ENCODE results near the gene CELF2.

Gene CELF2

DNA sequence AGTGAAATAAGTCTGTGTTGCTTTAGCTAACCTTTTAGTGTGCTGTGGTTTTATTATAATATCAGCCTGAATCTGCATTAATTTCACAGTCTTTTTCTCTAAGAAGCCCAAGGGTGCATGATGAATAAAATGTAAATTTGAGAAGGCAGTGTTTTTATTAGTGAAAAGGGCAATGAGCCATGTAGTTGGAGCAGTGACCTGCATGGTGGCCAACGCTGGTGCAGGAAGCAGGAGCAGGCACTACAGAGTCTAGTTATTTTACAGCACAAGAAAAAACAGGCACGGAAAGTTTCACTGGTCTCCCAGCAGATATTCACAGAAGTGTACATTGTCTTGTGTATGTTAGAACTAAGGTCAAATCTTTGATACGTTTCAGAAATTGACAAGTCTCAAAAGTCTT, 247.8 kb downstream of the CELF2 start:
- no peaks in the 10 kb centered on the region for H3K79me2 ChIP-seq (ENCODE audit: control insufficient read depth, insufficient read depth, low read length, poor library complexity)
- no peak overlapping the region for H3K18ac ChIP-seq (ENCODE audit: low read length)
- H3K27me3 ChIP-seq (ENCODE audit: insufficient read depth, low read length) = no peaks in the 10 kb centered on the region
- H2AFZ ChIP-seq (ENCODE audit: insufficient read depth, low read length, poor library complexity) = no peak overlapping the region
- no peak overlapping the region for H2AK5ac ChIP-seq (ENCODE audit: low read length)
- H3K4ac ChIP-seq (ENCODE audit: low read depth, low read length) = no peak overlapping the region
- no peak overlapping the region for H4K12ac ChIP-seq (ENCODE audit: low read depth, low read length)
- H3K9ac ChIP-seq (ENCODE audit: low read length) = no peak overlapping the region
- no peak overlapping the region for H3K27ac ChIP-seq (ENCODE audit: low read depth, low read length)
- no peaks in the 10 kb centered on the region for H3K79me1 ChIP-seq (ENCODE audit: low read length)
- H3K14ac ChIP-seq (ENCODE audit: low read length) = no peak overlapping the region
- WGBS (ENCODE audit: extremely low coverage, insufficient coverage, insufficient read length) = no CpG with 5 or more reads among the region's 3 CpGs
- no peaks in the 10 kb centered on the region for H3K9me3 ChIP-seq (ENCODE audit: insufficient read depth, low read depth, low read length)
- H3K4me1 ChIP-seq (ENCODE audit: control insufficient read depth in 1 of 2, insufficient read depth in 2 of 2, low read length in 2 of 2) = peaks cover 1 to 2% of the 10 kb centered on the region in 2 experiments
- no peak overlapping the region for H2BK5ac ChIP-seq (ENCODE audit: low read depth, low read length, poor library complexity)
- DNase-seq = no peak
- H2BK12ac ChIP-seq (ENCODE audit: low read length) = no peak overlapping the region
- H3K4me3 ChIP-seq (ENCODE audit: low read depth, low read length) = no peak overlapping the region
- no peak overlapping the region for H4K91ac ChIP-seq (ENCODE audit: low read depth, low read length)
- no peak overlapping the region for H3K23ac ChIP-seq (ENCODE audit: low read length)
- H2BK120ac ChIP-seq (ENCODE audit: insufficient read depth, low read length, poor library complexity) = no peak overlapping the region
- H3K36me3 ChIP-seq (ENCODE audit: control insufficient read depth in 1 of 2, insufficient read depth in 2 of 2, low read length in 2 of 2) = peaks cover 0 to 2% of the 10 kb centered on the region in 2 experiments
- no peak overlapping the region for H4K8ac ChIP-seq (ENCODE audit: low read depth, low read length)
- no peak overlapping the region for H3K4me2 ChIP-seq (ENCODE audit: low read length)

GRCh38 chr10:11266426-11266825, 248.8 kb downstream of the CELF2 start:
- DNase-seq = no peak
- Histone ChIP-seq H3K4ac (ENCODE audit: low read depth, low read length) (no peak overlapping the region), H3K18ac (ENCODE audit: low read length) (no peak overlapping the region), H4K8ac (ENCODE audit: low read depth, low read length) (no peak overlapping the region), H3K36me3 (ENCODE audit: control insufficient read depth in 1 of 2, insufficient read depth in 2 of 2, low read length in 2 of 2) (peaks cover 0 to 2% of the 10 kb centered on the region in 2 experiments), H3K4me1 (ENCODE audit: control insufficient read depth in 1 of 2, insufficient read depth in 2 of 2, low read length in 2 of 2) (peaks cover 2% of the 10 kb centered on the region in 2 experiments), H3K9me3 (ENCODE audit: insufficient read depth, low read depth, low read length) (no peaks in the 10 kb centered on the region), H4K91ac (ENCODE audit: low read depth, low read length) (no peak overlapping the region), H3K23ac (ENCODE audit: low read length) (no peak overlapping the region), H3K79me2 (ENCODE audit: control insufficient read depth, insufficient read depth, low read length, poor library complexity) (no peaks in the 10 kb centered on the region), H3K27me3 (ENCODE audit: insufficient read depth, low read length) (no peaks in the 10 kb centered on the region), H2BK12ac (ENCODE audit: low read length) (no peak overlapping the region), H3K79me1 (ENCODE audit: low read length) (no peaks in the 10 kb centered on the region), H2BK5ac (ENCODE audit: low read depth, low read length, poor library complexity) (no peak overlapping the region), H3K9ac (ENCODE audit: low read length) (no peak overlapping the region), H2AFZ (ENCODE audit: insufficient read depth, low read length, poor library complexity) (no peak overlapping the region), H3K27ac (ENCODE audit: low read depth, low read length) (no peak overlapping the region), H3K14ac (ENCODE audit: low read length) (no peak overlapping the region), H3K4me2 (ENCODE audit: low read length) (no peak overlapping the region), H2BK120ac (ENCODE audit: insufficient read depth, low read length, poor library complexity) (no peak overlapping the region), H3K4me3 (ENCODE audit: low read depth, low read length) (no peak overlapping the region), H2AK5ac (ENCODE audit: low read length) (no peak overlapping the region), H4K12ac (ENCODE audit: low read depth, low read length) (no peak overlapping the region)
- WGBS (ENCODE audit: extremely low coverage, insufficient coverage, insufficient read length) = no CpG with 5 or more reads among the region's 4 CpGs

- Histone ChIP-seq H3K9ac (ENCODE audit: low read length) (no peak overlapping the region), H3K4me1 (ENCODE audit: control insufficient read depth in 1 of 2, insufficient read depth in 2 of 2, low read length in 2 of 2) (peaks cover 2% of the 10 kb centered on the region in 2 experiments), H3K4me3 (ENCODE audit: low read depth, low read length) (no peak overlapping the region), H3K27me3 (ENCODE audit: insufficient read depth, low read length) (no peaks in the 10 kb centered on the region), H3K23ac (ENCODE audit: low read length) (no peak overlapping the region), H4K91ac (ENCODE audit: low read depth, low read length) (no peak overlapping the region), H3K4me2 (ENCODE audit: low read length) (peak overlapping the region; percentile 20), H2BK120ac (ENCODE audit: insufficient read depth, low read length, poor library complexity) (no peak overlapping the region), H4K8ac (ENCODE audit: low read depth, low read length) (no peak overlapping the region), H2BK5ac (ENCODE audit: low read depth, low read length, poor library complexity) (no peak overlapping the region), H3K27ac (ENCODE audit: low read depth, low read length) (no peak overlapping the region), H3K9me3 (ENCODE audit: insufficient read depth, low read depth, low read length) (no peaks in the 10 kb centered on the region), H3K79me1 (ENCODE audit: low read length) (no peaks in the 10 kb centered on the region), H3K79me2 (ENCODE audit: control insufficient read depth, insufficient read depth, low read length, poor library complexity) (no peaks in the 10 kb centered on the region), H4K12ac (ENCODE audit: low read depth, low read length) (no peak overlapping the region), H2AK5ac (ENCODE audit: low read length) (no peak overlapping the region), H3K14ac (ENCODE audit: low read length) (no peak overlapping the region), H3K36me3 (ENCODE audit: control insufficient read depth in 1 of 2, insufficient read depth in 2 of 2, low read length in 2 of 2) (no peaks in the 10 kb centered on the region), H2BK12ac (ENCODE audit: low read length) (no peak overlapping the region), H3K18ac (ENCODE audit: low read length) (no peak overlapping the region), H2AFZ (ENCODE audit: insufficient read depth, low read length, poor library complexity) (peak overlapping the region; percentile 20), H3K4ac (ENCODE audit: low read depth, low read length) (no peak overlapping the region)
- DNase-seq = peak; percentile 34 to 73
- WGBS (ENCODE audit: extremely low coverage, insufficient coverage, insufficient read length) = no CpG with 5 or more reads among the region's 18 CpGs
Observed at GRCh38 chr10:11270135-11270857, 252.6 kb downstream of the CELF2 start.

GRCh38 chr10:11270858-11271179, 253.1 kb downstream of the CELF2 start:
- H3K4me1 ChIP-seq (ENCODE audit: control insufficient read depth in 1 of 2, insufficient read depth in 2 of 2, low read length in 2 of 2) = peaks cover 2% of the 10 kb centered on the region in 2 experiments
- H3K79me2 ChIP-seq (ENCODE audit: control insufficient read depth, insufficient read depth, low read length, poor library complexity) = no peaks in the 10 kb centered on the region
- no peak overlapping the region for H2BK120ac ChIP-seq (ENCODE audit: insufficient read depth, low read length, poor library complexity)
- H3K79me1 ChIP-seq (ENCODE audit: low read length) = no peaks in the 10 kb centered on the region
- no peak overlapping the region for H3K27ac ChIP-seq (ENCODE audit: low read depth, low read length)
- H4K12ac ChIP-seq (ENCODE audit: low read depth, low read length) = no peak overlapping the region
- H3K4ac ChIP-seq (ENCODE audit: low read depth, low read length) = no peak overlapping the region
- H3K4me2 ChIP-seq (ENCODE audit: low read length) = no peak overlapping the region
- H3K14ac ChIP-seq (ENCODE audit: low read length) = no peak overlapping the region
- WGBS (ENCODE audit: extremely low coverage, insufficient coverage, insufficient read length) = no CpG with 5 or more reads among the region's 7 CpGs
- no peak overlapping the region for H3K18ac ChIP-seq (ENCODE audit: low read length)
- no peak overlapping the region for H2AFZ ChIP-seq (ENCODE audit: insufficient read depth, low read length, poor library complexity)
- no peaks in the 10 kb centered on the region for H3K36me3 ChIP-seq (ENCODE audit: control insufficient read depth in 1 of 2, insufficient read depth in 2 of 2, low read length in 2 of 2)
- H3K23ac ChIP-seq (ENCODE audit: low read length) = no peak overlapping the region
- H2AK5ac ChIP-seq (ENCODE audit: low read length) = no peak overlapping the region
- no peak for DNase-seq
- no peak overlapping the region for H4K91ac ChIP-seq (ENCODE audit: low read depth, low read length)
- no peak overlapping the region for H3K9ac ChIP-seq (ENCODE audit: low read length)
- no peak overlapping the region for H3K4me3 ChIP-seq (ENCODE audit: low read depth, low read length)
- no peaks in the 10 kb centered on the region for H3K9me3 ChIP-seq (ENCODE audit: insufficient read depth, low read depth, low read length)
- H4K8ac ChIP-seq (ENCODE audit: low read depth, low read length) = no peak overlapping the region
- H2BK12ac ChIP-seq (ENCODE audit: low read length) = no peak overlapping the region
- H3K27me3 ChIP-seq (ENCODE audit: insufficient read depth, low read length) = no peaks in the 10 kb centered on the region
- H2BK5ac ChIP-seq (ENCODE audit: low read depth, low read length, poor library complexity) = no peak overlapping the region

Data from trophoblast cell (in vitro differentiated cells and primary cell).